ENCODE data around the gene CDK5.

CDK5 gene

DNA sequence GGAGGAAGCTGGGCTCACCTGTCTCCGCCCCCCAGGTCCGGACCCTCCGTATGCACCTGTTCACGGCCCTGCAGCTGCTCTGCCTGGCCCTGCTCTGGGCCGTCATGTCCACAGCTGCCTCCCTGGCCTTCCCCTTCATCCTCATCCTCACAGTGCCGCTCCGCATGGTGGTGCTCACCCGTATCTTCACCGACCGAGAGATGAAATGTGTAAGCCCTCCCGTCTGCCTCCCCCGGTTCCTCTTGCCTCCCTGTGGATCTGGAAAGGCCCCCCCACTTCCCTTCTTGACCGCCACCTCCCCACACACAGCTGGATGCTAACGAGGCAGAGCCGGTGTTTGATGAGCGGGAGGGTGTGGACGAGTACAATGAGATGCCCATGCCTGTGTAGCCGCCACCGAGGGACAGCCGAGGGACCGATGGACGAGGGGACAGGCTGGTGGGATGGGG lies 18.3 kb upstream of the CDK5 start:
- H3K27ac ChIP-seq, result no peak overlapping the region
- no peak for TF ChIP-seq CTCF (conservative IDR thresholded peaks at IDR 0.05)

GRCh38 chr7:151075662-151075971 lies 17.9 kb upstream of the CDK5 start:
- TF ChIP-seq CTCF (conservative IDR thresholded peaks at IDR 0.05), result no peak
- H3K27ac ChIP-seq, result no peak overlapping the region

DNA sequence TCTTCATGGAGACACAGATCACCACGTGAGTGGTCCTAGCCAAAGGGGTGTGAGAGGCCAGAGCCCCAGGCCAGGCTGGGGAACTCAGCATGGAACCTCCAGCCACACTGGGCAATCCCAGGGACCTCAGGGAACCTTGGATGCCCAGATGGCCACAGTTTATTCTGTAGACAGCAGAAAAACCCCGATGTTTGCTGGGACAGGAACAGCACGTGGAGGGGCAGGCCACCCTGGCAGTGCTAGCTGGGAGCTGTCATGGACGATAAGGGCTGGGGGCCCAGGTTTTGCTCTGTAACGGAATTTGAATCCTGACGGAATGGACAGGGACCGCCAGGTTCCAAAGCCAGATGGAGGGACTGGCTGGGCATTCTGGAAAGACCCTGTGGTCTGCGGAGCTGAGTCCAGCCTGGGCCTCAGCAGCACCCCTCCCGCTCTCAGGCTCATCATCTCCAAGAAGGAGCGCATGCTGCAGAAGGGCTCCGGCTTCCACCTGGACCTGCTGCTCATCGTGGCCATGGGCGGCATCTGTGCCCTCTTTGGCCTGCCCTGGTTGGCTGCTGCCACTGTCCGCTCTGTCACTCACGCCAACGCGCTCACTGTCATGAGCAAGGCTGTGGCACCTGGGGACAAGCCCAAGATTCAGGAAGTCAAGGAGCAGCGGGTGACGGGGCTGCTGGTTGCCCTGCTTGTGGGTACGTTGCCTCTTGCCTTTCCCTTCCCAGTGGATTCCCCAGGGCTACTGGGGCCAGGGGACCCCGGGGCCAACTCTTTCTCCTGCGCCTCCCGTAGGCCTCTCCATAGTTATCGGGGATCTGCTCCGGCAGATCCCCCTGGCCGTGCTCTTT lies 17.3 kb upstream of the CDK5 start:
- no peak for TF ChIP-seq CTCF (conservative IDR thresholded peaks at IDR 0.05)

DNA sequence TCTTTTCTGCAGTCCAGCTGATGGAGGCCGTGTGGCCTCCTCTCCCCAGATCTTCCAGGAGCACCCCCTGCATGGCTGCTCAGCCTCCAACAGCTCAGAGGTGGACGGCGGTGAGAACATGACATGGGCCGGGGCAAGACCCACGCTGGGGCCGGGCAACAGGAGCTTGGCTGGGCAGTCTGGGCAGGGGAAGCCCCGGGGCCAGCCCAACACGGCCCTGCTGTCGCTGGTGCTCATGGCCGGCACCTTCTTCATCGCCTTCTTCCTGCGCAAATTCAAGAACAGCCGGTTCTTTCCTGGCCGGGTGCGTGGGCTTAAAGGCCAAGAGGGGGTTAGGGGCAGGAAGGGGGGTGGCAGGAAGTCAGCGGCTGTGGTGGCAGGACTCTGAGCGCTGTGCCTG lies 16.3 kb upstream of the CDK5 start:
- no peak for TF ChIP-seq CTCF (conservative IDR thresholded peaks at IDR 0.05)
- H3K27ac ChIP-seq, result no peak overlapping the region

More for the DNA sequence above, 17.3 kb upstream of the CDK5 start:
- H3K27ac ChIP-seq, result no peak overlapping the region

- no peak overlapping the region for H3K27ac ChIP-seq
Measured at GRCh38 chr7:151071032-151071866, 13.6 kb upstream of the CDK5 start.

GRCh38 chr7:151070574-151070960 lies 12.9 kb upstream of the CDK5 start:
- H3K27ac ChIP-seq, result no peak overlapping the region
- TF ChIP-seq CTCF (conservative IDR thresholded peaks at IDR 0.05), result no peak

More at GRCh38 chr7:151071032-151071866, 13.6 kb upstream of the CDK5 start:
- no peak for TF ChIP-seq CTCF (conservative IDR thresholded peaks at IDR 0.05)

DNA sequence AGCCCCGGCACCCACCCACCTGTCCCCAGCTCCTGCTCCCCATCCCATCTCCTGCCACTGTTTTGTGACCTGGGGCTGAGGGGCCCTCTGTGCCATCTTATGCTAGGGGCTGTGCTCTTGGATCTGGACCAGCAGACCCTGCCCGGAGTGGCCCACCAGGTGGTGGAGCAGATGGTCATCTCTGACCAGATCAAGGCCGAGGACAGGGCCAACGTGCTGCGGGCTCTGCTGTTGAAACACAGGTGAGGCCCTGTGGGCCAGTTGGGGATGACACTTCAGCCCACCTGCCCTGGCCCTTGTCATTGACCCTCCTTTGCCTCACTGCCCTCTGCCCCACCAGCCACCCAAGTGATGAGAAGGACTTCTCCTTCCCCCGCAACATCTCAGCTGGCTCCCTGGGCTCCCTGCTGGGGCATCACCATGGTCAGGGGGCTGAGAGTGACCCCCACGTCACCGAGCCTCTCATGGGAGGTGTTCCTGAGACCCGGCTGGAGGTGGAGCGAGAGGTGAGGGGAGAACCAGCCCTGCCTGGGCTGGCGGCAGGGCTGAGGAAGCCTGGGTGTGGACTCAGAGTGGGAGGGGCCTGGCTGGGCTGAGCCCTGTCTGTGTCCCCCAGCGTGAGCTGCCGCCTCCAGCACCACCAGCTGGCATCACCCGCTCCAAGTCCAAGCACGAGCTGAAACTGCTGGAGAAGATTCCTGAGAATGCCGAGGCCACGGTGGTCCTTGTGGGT lies 12.3 kb upstream of the CDK5 start:
- H3K27ac ChIP-seq, result no peak overlapping the region
- no peak for TF ChIP-seq CTCF (conservative IDR thresholded peaks at IDR 0.05)
